OCI-LY7 (cell line): Measurements from ENCODE around the gene DNAJC7.

Experiments used
- EZH2phosphoT487 ChIP-seq: fragments of 200-600 bp; sonication (generic); IDR thresholded peaks from 2 replicates; pipeline ENCODE4 v1.6.1; 2018; ENCODE audit warnings: low read depth, borderline replicate concordance, mild to moderate bottlenecking, mixed run types, antibody characterized with exemption, low read length, moderate library complexity, mixed read lengths
- TF ChIP-seq, protein P1 (sequence below): fragments of 200-600 bp; sonication (generic); conservative IDR thresholded peaks from 2 replicates; pipeline ENCODE4 v1.5.1; 2014; ENCODE audit warnings: mild to moderate bottlenecking, antibody characterized with exemption, low read length, moderate library complexity, mixed read lengths

DNA sequence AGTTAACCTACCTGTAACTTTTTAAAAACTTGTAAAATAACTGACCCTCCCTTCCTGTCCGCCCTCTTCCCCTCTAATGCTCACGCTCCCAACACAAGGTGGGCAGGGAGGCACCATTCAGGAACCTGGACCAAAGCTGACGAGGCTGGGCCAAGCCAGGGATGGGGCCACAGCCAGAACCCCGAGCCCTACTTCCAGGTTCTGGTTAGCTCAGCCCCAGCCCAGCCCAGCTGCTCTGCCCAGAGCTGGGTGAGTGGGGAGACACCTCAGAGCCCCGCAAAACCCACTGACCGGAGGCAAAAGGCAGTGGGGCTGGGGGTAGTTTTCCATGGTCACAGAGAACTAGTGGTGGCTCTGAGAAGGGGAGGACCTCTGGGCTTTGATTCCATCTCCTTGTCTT lies 43.2 kb downstream of the DNAJC7 start:
- TF ChIP-seq, protein P1, sequence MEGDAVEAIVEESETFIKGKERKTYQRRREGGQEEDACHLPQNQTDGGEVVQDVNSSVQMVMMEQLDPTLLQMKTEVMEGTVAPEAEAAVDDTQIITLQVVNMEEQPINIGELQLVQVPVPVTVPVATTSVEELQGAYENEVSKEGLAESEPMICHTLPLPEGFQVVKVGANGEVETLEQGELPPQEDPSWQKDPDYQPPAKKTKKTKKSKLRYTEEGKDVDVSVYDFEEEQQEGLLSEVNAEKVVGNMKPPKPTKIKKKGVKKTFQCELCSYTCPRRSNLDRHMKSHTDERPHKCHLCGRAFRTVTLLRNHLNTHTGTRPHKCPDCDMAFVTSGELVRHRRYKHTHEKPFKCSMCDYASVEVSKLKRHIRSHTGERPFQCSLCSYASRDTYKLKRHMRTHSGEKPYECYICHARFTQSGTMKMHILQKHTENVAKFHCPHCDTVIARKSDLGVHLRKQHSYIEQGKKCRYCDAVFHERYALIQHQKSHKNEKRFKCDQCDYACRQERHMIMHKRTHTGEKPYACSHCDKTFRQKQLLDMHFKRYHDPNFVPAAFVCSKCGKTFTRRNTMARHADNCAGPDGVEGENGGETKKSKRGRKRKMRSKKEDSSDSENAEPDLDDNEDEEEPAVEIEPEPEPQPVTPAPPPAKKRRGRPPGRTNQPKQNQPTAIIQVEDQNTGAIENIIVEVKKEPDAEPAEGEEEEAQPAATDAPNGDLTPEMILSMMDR: no peak
- no peak for TF ChIP-seq EZH2phosphoT487
